ENCODE measurements around the gene APEH. TPM values are rescaled to one million over a fixed set of nuclear protein-coding genes. Genes with fewer than 3 reads are reported as not detected.

APEH gene
- total RNA-seq, 1 experiment from 2014 or later: 215 TPM

DNA sequence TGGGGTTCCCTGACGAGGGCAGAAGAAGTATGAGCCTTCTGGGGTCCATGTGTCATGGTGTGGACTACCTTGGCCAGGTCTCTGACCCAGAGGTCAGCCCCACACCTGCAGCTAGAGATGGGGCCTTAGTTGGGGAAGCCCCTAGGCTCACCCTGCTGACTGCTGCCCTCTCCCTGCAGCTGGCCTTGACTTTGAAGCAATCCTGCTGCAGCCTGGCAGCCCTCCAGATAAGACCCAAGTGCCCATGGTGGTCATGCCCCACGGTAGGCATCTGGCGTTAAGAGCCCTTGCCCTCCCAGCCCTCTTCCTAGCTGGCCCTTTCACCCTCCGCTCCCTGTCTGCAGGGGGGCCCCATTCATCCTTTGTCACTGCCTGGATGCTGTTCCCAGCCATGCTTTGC is 7.4 kb downstream of the APEH start:
- Histone ChIP-seq H3K4ac (ENCODE audit: low read depth, low read length) (no peak overlapping the region), H3K9me3 (ENCODE audit: control insufficient read depth, low read depth, low read length) (no peaks in the 10 kb centered on the region), H3K79me2 (ENCODE audit: insufficient read depth, low read length) (no peaks in the 10 kb centered on the region), H3K9ac (ENCODE audit: extremely low read depth, insufficient read length, low read length) (no peak overlapping the region), H2AK5ac (ENCODE audit: insufficient read length, low read length) (no peak overlapping the region), H2BK120ac (ENCODE audit: low read depth, low read length, poor library complexity, severe bottlenecking) (no peak overlapping the region), H2BK15ac (ENCODE audit: low read depth, low read length) (no peak overlapping the region), H2BK12ac (ENCODE audit: insufficient read length, low read depth, low read length) (no peak overlapping the region), H3K18ac (ENCODE audit: insufficient read length, low read depth, low read length) (no peak overlapping the region), H4K20me1 (ENCODE audit: control insufficient read depth, insufficient read depth, insufficient read length) (no peaks in the 10 kb centered on the region), H3K4me2 (ENCODE audit: insufficient read depth, insufficient read length, low read length) (no peak overlapping the region), H3K23me2 (ENCODE audit: insufficient read length, low read depth, low read length, poor library complexity, severe bottlenecking) (no peaks in the 10 kb centered on the region), H2BK20ac (ENCODE audit: low read depth, low read length, poor library complexity, severe bottlenecking) (no peak overlapping the region), H4K8ac (replicated peaks; ENCODE audit: insufficient read length, low read depth, low read length) (no peak overlapping the region), H2AFZ (ENCODE audit: low read length) (no peak overlapping the region), H3K79me1 (ENCODE audit: insufficient read depth, low read depth, low read length, poor library complexity, severe bottlenecking) (no peaks in the 10 kb centered on the region), H2BK5ac (ENCODE audit: insufficient read length, low read length) (no peak overlapping the region), H3K14ac (ENCODE audit: insufficient read depth, low read length) (no peak overlapping the region), H3K23ac (ENCODE audit: insufficient read length, low read depth, low read length) (no peak overlapping the region), H4K91ac (ENCODE audit: insufficient read length, low read depth, low read length) (no peak overlapping the region), H3K27me3 (ENCODE audit: insufficient read depth, low read length) (no peaks in the 10 kb centered on the region), H4K5ac (ENCODE audit: insufficient read length, low read depth, low read length) (no peak overlapping the region), H3K4me1 (ENCODE audit: insufficient read depth, low read length) (no peaks in the 10 kb centered on the region), H3K27ac (ENCODE audit: insufficient read length, low read depth, low read length) (no peak overlapping the region), H3T11ph (ENCODE audit: low read length) (no peak overlapping the region), H3K56ac (ENCODE audit: insufficient read length, low read depth, low read length) (no peak overlapping the region)
- no peak for DNase-seq
- Mint-ChIP-seq H3K4me3 (no peak overlapping the region), H3K9me3 (no peaks in the 10 kb centered on the region), H3K27me3 (ENCODE audit: low read depth) (no peaks in the 10 kb centered on the region), H3K36me3 (ENCODE audit: insufficient read depth in 1 of 3, low read depth in 3 of 3) (peaks cover 30 to 69% (median 63%) of the 10 kb centered on the region in 3 experiments; a peak in 6 of 7 replicates), H3K4me1 (peaks cover 4% of the 10 kb centered on the region in 2 experiments), H3K27ac (no peak overlapping the region)
- TF ChIP-seq, protein P1, sequence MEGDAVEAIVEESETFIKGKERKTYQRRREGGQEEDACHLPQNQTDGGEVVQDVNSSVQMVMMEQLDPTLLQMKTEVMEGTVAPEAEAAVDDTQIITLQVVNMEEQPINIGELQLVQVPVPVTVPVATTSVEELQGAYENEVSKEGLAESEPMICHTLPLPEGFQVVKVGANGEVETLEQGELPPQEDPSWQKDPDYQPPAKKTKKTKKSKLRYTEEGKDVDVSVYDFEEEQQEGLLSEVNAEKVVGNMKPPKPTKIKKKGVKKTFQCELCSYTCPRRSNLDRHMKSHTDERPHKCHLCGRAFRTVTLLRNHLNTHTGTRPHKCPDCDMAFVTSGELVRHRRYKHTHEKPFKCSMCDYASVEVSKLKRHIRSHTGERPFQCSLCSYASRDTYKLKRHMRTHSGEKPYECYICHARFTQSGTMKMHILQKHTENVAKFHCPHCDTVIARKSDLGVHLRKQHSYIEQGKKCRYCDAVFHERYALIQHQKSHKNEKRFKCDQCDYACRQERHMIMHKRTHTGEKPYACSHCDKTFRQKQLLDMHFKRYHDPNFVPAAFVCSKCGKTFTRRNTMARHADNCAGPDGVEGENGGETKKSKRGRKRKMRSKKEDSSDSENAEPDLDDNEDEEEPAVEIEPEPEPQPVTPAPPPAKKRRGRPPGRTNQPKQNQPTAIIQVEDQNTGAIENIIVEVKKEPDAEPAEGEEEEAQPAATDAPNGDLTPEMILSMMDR (conservative IDR thresholded peaks at IDR 0.05): no peak
- WGBS (ENCODE audit: extremely low coverage, insufficient read length, low lambda C conversion rate): no CpG with 5 or more reads among the region's 4 CpGs
